IMR-90 (cell line): ENCODE results near the gene SMCO3. TPM values are rescaled to one million over a fixed set of nuclear protein-coding genes. Genes with fewer than 3 reads are reported as not detected.
A peak's percentile ranks its signal among the peaks of the same experiment; 100 is the strongest.

Experiments used
- ATAC-seq: fragments of 200-7000 bp; cut with Tn5 transposase; 2 replicates; pipeline ENCODE4 v1.9.1; 2020; ENCODE audit warnings: low read depth, mild to moderate bottlenecking, moderate library complexity
- BruUV-seq: library from RNA; stranded (reverse); fragments of 400-500 nt; replicated peaks from 2 replicates; lab custom pipeline; 2021; lab: Mats Ljungman, UMichigan
- CTCF ChIA-PET: fragments of 300-600 bp; formaldehyde crosslinking; extraction: SDS; loops from one replicate; lab custom pipeline; 2021; ENCODE audit warnings: antibody characterized with exemption; lab: Yijun Ruan, JAX
- POLR2A ChIA-PET: fragments of 300-600 bp; sonication (Branson Sonifier 250); formaldehyde crosslinking; loops from one replicate; lab custom pipeline; 2022; ENCODE audit warnings: antibody characterized with exemption; ENCODE audit not compliant: unreplicated experiment; lab: Charles Lee
- DNase-seq: peaks from one replicate; pipeline ENCODE4 v3.0.0; 2013
- H2AFZ ChIP-seq: replicated peaks from 2 replicates; pipeline ENCODE3; 2013; ENCODE audit warnings: low read length, mild to moderate bottlenecking; ENCODE audit not compliant: poor library complexity
- H2AK5ac ChIP-seq: 2 replicates; pipeline ENCODE4 v1.6.1; 2013; ENCODE audit warnings: low read depth, low read length, inconsistent platforms
- H2AK9ac ChIP-seq: replicated peaks from 2 replicates; pipeline ENCODE3; 2013; ENCODE audit warnings: mild to moderate bottlenecking, low read depth, low read length, moderate library complexity; ENCODE audit not compliant: poor library complexity
- H2BK120ac ChIP-seq: 2 replicates; pipeline ENCODE4 v1.6.1; 2013; ENCODE audit warnings: low read depth, low read length, inconsistent platforms
- H2BK15ac ChIP-seq: 3 replicates; pipeline ENCODE4 v1.6.1; 2013; ENCODE audit warnings: low read depth, low read length, inconsistent platforms
- H2BK20ac ChIP-seq: 2 replicates; pipeline ENCODE4 v1.6.1; 2013; ENCODE audit warnings: low read depth, mild to moderate bottlenecking, inconsistent platforms, low read length, moderate library complexity
- H2BK5ac ChIP-seq: 2 replicates; pipeline ENCODE4 v1.6.1; 2013; ENCODE audit warnings: mild to moderate bottlenecking, low read depth, low read length, inconsistent platforms; ENCODE audit not compliant: poor library complexity, severe bottlenecking
- H3K14ac ChIP-seq: replicated peaks from 2 replicates; pipeline ENCODE4 v1.6.1; 2013; ENCODE audit warnings: low read depth, low read length, inconsistent platforms
- H3K18ac ChIP-seq: 2 replicates; pipeline ENCODE4 v1.6.1; 2013; ENCODE audit warnings: low read depth, low read length, control low read depth
- H3K23ac ChIP-seq: 2 replicates; pipeline ENCODE4 v1.6.1; 2013; ENCODE audit warnings: low read depth, low read length, inconsistent platforms
- H3K27ac ChIP-seq: 2 replicates; pipeline ENCODE4 v1.5.1; 2013; ENCODE audit warnings: mild to moderate bottlenecking, control low read depth, low read length; ENCODE audit not compliant: insufficient read depth
- H3K27me3 ChIP-seq: 2 replicates; pipeline ENCODE4 v1.6.1; 2013; ENCODE audit warnings: low read length; ENCODE audit not compliant: control insufficient read depth, insufficient read depth
- H3K36me3 ChIP-seq: 2 replicates; pipeline ENCODE4 v1.6.1; 2013; ENCODE audit warnings: low read length, mixed read lengths; ENCODE audit not compliant: control insufficient read depth, insufficient read depth
- H3K4ac ChIP-seq: 2 replicates; pipeline ENCODE4 v1.6.1; 2013; ENCODE audit warnings: low read depth, low read length, inconsistent platforms
- H3K4me1 ChIP-seq: 2 replicates; pipeline ENCODE4 v1.6.1; 2013; ENCODE audit warnings: low read length, mixed read lengths; ENCODE audit not compliant: control insufficient read depth, insufficient read depth
- H3K4me2 ChIP-seq: 2 replicates; pipeline ENCODE4 v1.6.1; 2013; ENCODE audit warnings: low read depth, mild to moderate bottlenecking, control low read depth, low read length, moderate library complexity
- H3K4me3 ChIP-seq: 2 replicates; pipeline ENCODE4 v1.5.1; 2013; ENCODE audit warnings: low read depth, mild to moderate bottlenecking, control low read depth, low read length, moderate library complexity; ENCODE audit not compliant: insufficient read depth
- H3K56ac ChIP-seq: 2 replicates; pipeline ENCODE4 v1.6.1; 2013; ENCODE audit warnings: low read length, inconsistent platforms; ENCODE audit not compliant: insufficient read depth; ENCODE audit errors: extremely low read depth
- H3K79me1 ChIP-seq, 2 experiments: 2 replicates each; pipeline ENCODE4 v1.6.1; 2013; ENCODE audit warnings: low read length in 2 of 2, inconsistent platforms in 1 of 2, low read depth in 1 of 2
- H3K9ac ChIP-seq: 2 replicates; pipeline ENCODE4 v1.6.1; 2013; ENCODE audit warnings: low read depth, low read length, control low read depth
- H3K9me1 ChIP-seq: 2 replicates; pipeline ENCODE4 v1.6.1; 2013; ENCODE audit warnings: low read length, inconsistent platforms; ENCODE audit not compliant: insufficient read depth
- H3K9me3 ChIP-seq: 2 replicates; pipeline ENCODE4 v1.6.1; 2013; ENCODE audit warnings: low read length; ENCODE audit not compliant: control insufficient read depth, insufficient read depth
- H4K20me1 ChIP-seq: 2 replicates; pipeline ENCODE4 v1.6.1; 2013; ENCODE audit warnings: low read length, inconsistent platforms; ENCODE audit not compliant: insufficient read depth
- H4K5ac ChIP-seq: 2 replicates; pipeline ENCODE4 v1.6.1; 2013; ENCODE audit warnings: mild to moderate bottlenecking, low read depth, low read length, control low read depth
- H4K8ac ChIP-seq, 2 experiments: 2 replicates each; pipeline ENCODE4 v1.6.1; 2013; ENCODE audit warnings: low read depth in 2 of 2, low read length in 2 of 2, control low read depth in 1 of 2, inconsistent platforms in 1 of 2
- H4K91ac ChIP-seq: 2 replicates; pipeline ENCODE4 v1.6.1; 2013; ENCODE audit warnings: low read depth, low read length, inconsistent platforms; ENCODE audit not compliant: insufficient read depth
- MAFK ChIP-seq: IDR thresholded peaks from 2 replicates; pipeline ENCODE4 v1.6.1; 2012; ENCODE audit warnings: low read depth, low read length, improper control_type of control experiment
- WGBS, 2 experiments: methylation state at CpG; one replicate each; pipeline versions ENCODE4 v1.1.5 to v1.1.7; 2013; ENCODE audit warnings: missing lambda C conversion rate in 2 of 2; ENCODE audit not compliant: insufficient read length in 1 of 2; ENCODE audit errors: extremely low coverage in 2 of 2; 5-methylcytosine and 5-hydroxymethylcytosine counted together
- dilution Hi-C: fragments of 300-500 bp; cut with HindIII; formaldehyde crosslinking; loops from one replicate; pipeline ENCODE4 v1.14.3; 2018; ENCODE audit warnings: low sequenced_read_pairs; ENCODE audit not compliant: unreplicated experiment
- in situ Hi-C: fragments of 300-500 bp; cut with MboI; formaldehyde crosslinking; loops from 3 replicates; pipeline ENCODE4 v1.14.3; 2019; ENCODE audit warnings: low sequenced_read_pairs, inconsistent platforms, mixed read lengths
- intact Hi-C: fragments of 100-400 bp; cut with micrococcal nuclease; formaldehyde crosslinking; loops from 2 replicates; pipeline ENCODE4 v1.10.0; 2022
- polyA plus RNA-seq, 3 experiments: library from polyadenylated mRNA; depleted of rRNA; stranded (reverse); fragments of >200 nt; gene quantifications; 2 replicates each; pipeline ENCODE4 v1.2.3, GENCODE V29; 2012; ENCODE audit warnings: low replicate concordance in 1 of 3
- total RNA-seq: library from RNA; depleted of rRNA; stranded (reverse); fragments of >200 nt; gene quantifications from 2 replicates; pipeline ENCODE4 v1.2.3, GENCODE V29; 2012

The SMCO3 gene
- total and polyA plus RNA-seq, 2 of the 4 experiments (the other 2 are of a cell fraction): under 0.01 to 0.07 TPM

DNA sequence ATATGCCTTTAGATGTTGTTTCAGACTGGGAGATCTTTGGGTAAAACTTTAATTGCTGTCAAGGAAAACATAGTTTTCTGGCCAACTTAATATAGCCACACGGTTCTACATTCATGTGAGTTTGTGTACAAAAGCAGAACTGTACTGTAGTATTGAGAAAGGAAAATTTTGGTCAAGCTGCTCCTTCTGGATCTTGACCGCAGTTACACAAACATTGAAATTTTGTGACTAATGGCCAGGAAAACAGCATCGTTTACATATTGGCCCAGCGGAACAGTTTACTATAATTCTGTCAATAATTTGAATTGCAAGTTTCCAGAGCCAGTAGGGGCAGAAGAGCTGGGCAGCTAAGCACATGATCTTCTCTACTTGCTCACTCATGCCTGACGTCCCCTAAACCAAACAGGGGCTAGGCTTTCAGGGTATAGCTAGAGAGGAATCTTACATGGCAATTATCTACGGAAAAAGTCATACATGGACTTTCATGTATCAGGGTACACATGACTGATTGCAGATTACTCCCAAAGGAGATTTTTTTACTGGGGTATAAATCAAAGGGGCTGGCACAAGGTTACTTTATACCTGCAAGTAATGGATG, 40.7 kb upstream of the SMCO3 start:
- Histone ChIP-seq H3K9me1 (no peaks in the 10 kb centered on the region; the same call in 1 of the 2 replicates), H2AFZ (no peak overlapping the region), H2BK15ac (no peak overlapping the region), H3K14ac (no peak overlapping the region), H3K79me1 (no peaks in the 10 kb centered on the region), H2BK120ac (no peak overlapping the region), H2AK9ac (no peak overlapping the region), H3K27me3 (no peaks in the 10 kb centered on the region), H3K23ac (no peak overlapping the region), H3K4me2 (no peak overlapping the region), H3K27ac (no peak overlapping the region), H3K9me3 (no peaks in the 10 kb centered on the region), H3K18ac (no peak overlapping the region), H2BK5ac (no peak overlapping the region), H4K8ac (no peak overlapping the region), H3K4me3 (no peak overlapping the region), H4K91ac (no peak overlapping the region), H4K5ac (no peak overlapping the region), H3K9ac (no peak overlapping the region), H3K36me3 (no peaks in the 10 kb centered on the region), H3K56ac (no peak overlapping the region), H2AK5ac (no peak overlapping the region), H4K20me1 (no peaks in the 10 kb centered on the region), H3K4ac (no peak overlapping the region), H3K4me1 (peaks cover 2% of the 10 kb centered on the region; the same call in 1 of the 2 replicates), H2BK20ac (no peak overlapping the region)
- WGBS, 2 experiments: no CpG with 5 or more reads among the region's 6 CpGs
- POLR2A ChIA-PET: no interaction called here
- in situ Hi-C loops: no loop called here
- CTCF ChIA-PET: interaction anchor here (0.7 to 1.0 kb wide), 3 partner anchors 140 to 451 kb away, joined by 3 read pairs; no protein-coding TSS in a partner anchor
- ATAC-seq: peak; percentile 44
- TF ChIP-seq MAFK: no peak
- dilution Hi-C loops: no loop called here
- intact Hi-C loops: no loop called here
- peak; percentile 16 for DNase-seq
- BruUV-seq: no TSS peak
